Osteocyte (in vitro differentiated cells): Measurements from ENCODE around the gene SNAI3. TPM values are rescaled to one million over a fixed set of nuclear protein-coding genes. Genes with fewer than 3 reads are reported as not detected.

Experiments used
- DNase-seq: peaks from one replicate; pipeline ENCODE4 v3.0.0; 2021; ENCODE audit warnings: mixed read lengths; ENCODE audit not compliant: unreplicated experiment; ENCODE audit errors: extremely low spot score
- H3K27ac Mint-ChIP-seq: one replicate; pipeline ENCODE4 v1.8.0; 2021; ENCODE audit warnings: mild to moderate bottlenecking, mixed read lengths; ENCODE audit not compliant: unreplicated experiment
- H3K27me3 Mint-ChIP-seq: one replicate; pipeline ENCODE4 v1.8.0; 2021; ENCODE audit warnings: mixed read lengths; ENCODE audit not compliant: unreplicated experiment
- H3K36me3 Mint-ChIP-seq: one replicate; pipeline ENCODE4 v1.8.0; 2021; ENCODE audit warnings: mixed read lengths; ENCODE audit not compliant: unreplicated experiment
- H3K4me1 Mint-ChIP-seq: one replicate; pipeline ENCODE4 v1.8.0; 2021; ENCODE audit warnings: mixed read lengths; ENCODE audit not compliant: unreplicated experiment
- H3K4me3 Mint-ChIP-seq: one replicate; pipeline ENCODE4 v1.8.0; 2021; ENCODE audit warnings: mild to moderate bottlenecking, moderate library complexity, mixed read lengths; ENCODE audit not compliant: unreplicated experiment
- H3K9me3 Mint-ChIP-seq: one replicate; pipeline ENCODE4 v1.8.0; 2021; ENCODE audit warnings: mixed read lengths; ENCODE audit not compliant: unreplicated experiment
- total RNA-seq: library from RNA; stranded (reverse); gene quantifications from 2 replicates; pipeline ENCODE4 v1.2.1, GENCODE V29; 2021
- TF ChIP-seq, protein P1 (sequence below): fragments of 200-600 bp; sonication (generic); IDR thresholded peaks from 2 replicates; pipeline ENCODE4 v1.5.0; 2021; ENCODE audit warnings: antibody characterized with exemption, mild to moderate bottlenecking, moderate library complexity

Gene SNAI3
- total RNA-seq, 1 donor from 2014 or later = not detected

DNA sequence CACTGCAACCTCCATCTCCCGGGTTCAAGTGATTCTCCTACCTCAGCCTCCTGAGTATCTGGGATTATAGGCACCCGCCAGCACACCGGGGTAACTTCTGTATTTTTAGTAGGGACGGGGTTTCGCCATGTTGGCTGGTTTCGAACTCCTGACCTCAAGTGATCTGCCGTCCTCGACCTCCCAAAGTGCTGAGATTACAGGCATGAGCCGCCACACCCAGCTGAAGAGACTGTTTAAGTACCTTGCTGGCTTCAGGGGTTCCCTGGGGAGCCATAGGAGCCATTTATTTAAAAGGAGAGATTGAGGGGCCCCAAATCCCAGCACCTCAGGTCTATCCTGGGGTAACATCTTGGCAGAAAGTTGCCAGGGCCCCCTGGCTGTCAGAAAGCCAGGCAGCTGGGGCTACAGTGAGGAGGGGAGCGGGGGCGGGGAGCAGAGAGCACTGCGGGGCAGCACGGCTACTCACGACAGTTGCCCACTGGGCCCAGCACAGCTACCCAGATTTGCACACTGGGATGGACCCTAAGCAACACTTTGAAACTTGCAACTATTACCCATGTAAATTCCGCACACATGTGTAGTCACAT is 1.6 kb downstream of the SNAI3 start:
- no peaks in the 10 kb centered on the region for H3K9me3 Mint-ChIP-seq
- no peak overlapping the region for H3K27ac Mint-ChIP-seq
- H3K36me3 Mint-ChIP-seq = no peaks in the 10 kb centered on the region
- H3K4me3 Mint-ChIP-seq = no peak overlapping the region
- peaks cover 2% of the 10 kb centered on the region for H3K4me1 Mint-ChIP-seq
- peaks cover 38% of the 10 kb centered on the region for H3K27me3 Mint-ChIP-seq
- no peak for DNase-seq
- TF ChIP-seq, protein P1, sequence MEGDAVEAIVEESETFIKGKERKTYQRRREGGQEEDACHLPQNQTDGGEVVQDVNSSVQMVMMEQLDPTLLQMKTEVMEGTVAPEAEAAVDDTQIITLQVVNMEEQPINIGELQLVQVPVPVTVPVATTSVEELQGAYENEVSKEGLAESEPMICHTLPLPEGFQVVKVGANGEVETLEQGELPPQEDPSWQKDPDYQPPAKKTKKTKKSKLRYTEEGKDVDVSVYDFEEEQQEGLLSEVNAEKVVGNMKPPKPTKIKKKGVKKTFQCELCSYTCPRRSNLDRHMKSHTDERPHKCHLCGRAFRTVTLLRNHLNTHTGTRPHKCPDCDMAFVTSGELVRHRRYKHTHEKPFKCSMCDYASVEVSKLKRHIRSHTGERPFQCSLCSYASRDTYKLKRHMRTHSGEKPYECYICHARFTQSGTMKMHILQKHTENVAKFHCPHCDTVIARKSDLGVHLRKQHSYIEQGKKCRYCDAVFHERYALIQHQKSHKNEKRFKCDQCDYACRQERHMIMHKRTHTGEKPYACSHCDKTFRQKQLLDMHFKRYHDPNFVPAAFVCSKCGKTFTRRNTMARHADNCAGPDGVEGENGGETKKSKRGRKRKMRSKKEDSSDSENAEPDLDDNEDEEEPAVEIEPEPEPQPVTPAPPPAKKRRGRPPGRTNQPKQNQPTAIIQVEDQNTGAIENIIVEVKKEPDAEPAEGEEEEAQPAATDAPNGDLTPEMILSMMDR = no peak

DNA sequence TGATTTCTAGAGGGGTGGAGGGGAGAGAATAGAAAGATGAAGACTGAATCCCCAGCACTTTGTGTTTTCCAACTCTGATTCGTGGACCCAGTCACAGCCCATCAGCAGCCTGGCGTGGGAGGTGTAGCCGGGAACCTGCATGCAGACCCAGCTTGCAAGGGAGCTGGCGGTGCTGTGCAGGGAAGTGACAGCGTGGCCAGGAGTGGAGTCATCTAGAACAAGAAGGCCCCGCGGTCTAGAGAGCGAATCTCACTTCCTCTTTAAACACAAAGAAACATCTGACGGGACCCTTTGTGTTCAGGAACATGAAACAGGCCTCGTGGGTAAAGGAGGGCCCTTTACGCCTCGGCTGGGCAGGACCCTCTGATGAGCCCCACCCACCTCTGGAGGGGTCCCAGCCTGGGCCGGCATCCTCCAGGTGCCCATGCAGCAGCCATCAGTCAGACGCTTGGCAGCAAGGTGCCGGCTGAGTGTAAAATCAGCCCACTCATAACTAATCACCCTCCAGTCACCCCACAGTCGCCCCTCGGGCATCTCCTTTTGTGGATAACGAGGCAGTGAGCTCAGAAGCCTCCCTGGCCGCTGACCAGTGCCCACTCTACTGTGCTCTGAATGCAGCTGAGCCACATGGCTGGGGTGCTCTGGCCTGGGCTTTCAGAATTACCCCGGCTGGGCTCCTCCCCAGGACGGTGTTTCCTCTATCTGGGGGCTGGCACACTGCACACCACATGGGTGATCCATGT is 4.4 kb downstream of the SNAI3 start:
- Mint-ChIP-seq H3K27me3 (peaks cover 21% of the 10 kb centered on the region), H3K4me1 (peaks cover 2% of the 10 kb centered on the region), H3K36me3 (no peaks in the 10 kb centered on the region), H3K27ac (no peak overlapping the region), H3K4me3 (no peak overlapping the region), H3K9me3 (no peaks in the 10 kb centered on the region)
- TF ChIP-seq, protein P1 = no peak
- no peak for DNase-seq

GRCh38 chr16:88681084-88681680 is 5.1 kb downstream of the SNAI3 start:
- Mint-ChIP-seq H3K4me1 (peaks cover 2% of the 10 kb centered on the region), H3K27ac (no peak overlapping the region), H3K36me3 (no peaks in the 10 kb centered on the region), H3K27me3 (peaks cover 20% of the 10 kb centered on the region), H3K9me3 (no peaks in the 10 kb centered on the region), H3K4me3 (no peak overlapping the region)
- no peak for DNase-seq
- TF ChIP-seq, protein P1 = peak; percentile 20

- Mint-ChIP-seq H3K4me1 (peaks cover 2% of the 10 kb centered on the region), H3K4me3 (no peak overlapping the region), H3K27ac (no peak overlapping the region), H3K27me3 (peaks cover 20% of the 10 kb centered on the region), H3K9me3 (no peaks in the 10 kb centered on the region), H3K36me3 (no peaks in the 10 kb centered on the region)
- TF ChIP-seq, protein P1 = no peak
- no peak for DNase-seq
Observed at GRCh38 chr16:88680554-88681083, 5.7 kb downstream of the SNAI3 start.
